Astrocyte (in vitro differentiated cells and primary cell): ENCODE data around the gene CCND2. TPM values are rescaled to one million over a fixed set of nuclear protein-coding genes. Genes with fewer than 3 reads are reported as not detected.
"Not testable (repeated sequence)": the region's sequence is repeated elsewhere in the genome, so short reads cannot be mapped to it uniquely, and the experiment has no call there.

ENCODE experiments used
- DNase-seq: peaks from one replicate; pipeline ENCODE4 v3.0.0-alpha.2; 2010; ENCODE audit warnings: low read depth
- FAIRE-seq: peaks from 2 replicates; lab custom pipeline; 2011; peaks lifted over from hg19 to GRCh38; lab: Jason Lieb, UNC
- H2AFZ ChIP-seq: 2 replicates; pipeline ENCODE4 v1.6.0; 2012; ENCODE audit warnings: low read depth, low read length, inconsistent platforms
- H3K27ac ChIP-seq: 2 replicates; pipeline ENCODE4 v1.5.1; 2011; ENCODE audit warnings: low read depth, low read length, inconsistent platforms
- H3K27me3 ChIP-seq: 2 replicates; pipeline ENCODE4 v1.6.0; 2011; ENCODE audit warnings: low read length, inconsistent platforms; ENCODE audit not compliant: insufficient read depth
- H3K36me3 ChIP-seq: 2 replicates; pipeline ENCODE4 v1.5.1; 2011; ENCODE audit warnings: low read length, inconsistent platforms; ENCODE audit not compliant: insufficient read depth
- H3K4me1 ChIP-seq: 2 replicates; pipeline ENCODE4 v1.5.1; 2011; ENCODE audit warnings: low read length, inconsistent platforms; ENCODE audit not compliant: insufficient read depth
- H3K4me2 ChIP-seq: 2 replicates; pipeline ENCODE4 v1.6.0; 2012; ENCODE audit warnings: low read length, inconsistent platforms
- H3K4me3 ChIP-seq: 2 replicates; pipeline ENCODE4 v1.5.1; 2011; ENCODE audit warnings: low read depth, mild to moderate bottlenecking, low read length, inconsistent platforms; ENCODE audit not compliant: insufficient read depth
- H3K79me2 ChIP-seq: 2 replicates; pipeline ENCODE4 v1.6.0; 2012; ENCODE audit warnings: mild to moderate bottlenecking, low read length, inconsistent platforms; ENCODE audit not compliant: insufficient read depth
- H3K9ac ChIP-seq: 2 replicates; pipeline ENCODE4 v1.6.0; 2012; ENCODE audit warnings: mild to moderate bottlenecking, low read length, inconsistent platforms
- H3K9me3 ChIP-seq: 2 replicates; pipeline ENCODE4 v1.5.1; 2012; ENCODE audit warnings: low read depth, mild to moderate bottlenecking, low read length, inconsistent platforms; ENCODE audit not compliant: insufficient read depth
- H4K20me1 ChIP-seq: 2 replicates; pipeline ENCODE4 v1.6.0; 2012; ENCODE audit warnings: low read length, inconsistent platforms; ENCODE audit not compliant: insufficient read depth
- H3K27ac Mint-ChIP-seq: one replicate; pipeline ENCODE4 v1.8.0; 2021; ENCODE audit warnings: mild to moderate bottlenecking, mixed read lengths; ENCODE audit not compliant: unreplicated experiment
- H3K27me3 Mint-ChIP-seq: one replicate; pipeline ENCODE4 v1.8.0; 2021; ENCODE audit warnings: low read depth, mixed read lengths; ENCODE audit not compliant: unreplicated experiment
- H3K36me3 Mint-ChIP-seq: one replicate; pipeline ENCODE4 v1.8.0; 2021; ENCODE audit warnings: low read depth, mixed read lengths; ENCODE audit not compliant: unreplicated experiment
- H3K4me1 Mint-ChIP-seq: one replicate; pipeline ENCODE4 v1.8.0; 2021; ENCODE audit warnings: low read depth, mixed read lengths; ENCODE audit not compliant: unreplicated experiment
- H3K4me3 Mint-ChIP-seq: one replicate; pipeline ENCODE4 v1.8.0; 2021; ENCODE audit warnings: mild to moderate bottlenecking, moderate library complexity, mixed read lengths; ENCODE audit not compliant: unreplicated experiment
- H3K9me3 Mint-ChIP-seq: one replicate; pipeline ENCODE4 v1.8.0; 2021; ENCODE audit warnings: mild to moderate bottlenecking, mixed read lengths; ENCODE audit not compliant: unreplicated experiment
- EZH2 ChIP-seq: IDR thresholded peaks from 2 replicates; pipeline ENCODE4 v1.6.1; 2012; ENCODE audit warnings: mild to moderate bottlenecking, low read length, inconsistent platforms; ENCODE audit not compliant: insufficient read depth
- total RNA-seq: library from RNA; stranded (reverse); gene quantifications from 2 replicates; pipeline ENCODE4 v1.2.1, GENCODE V29; 2021
- TF ChIP-seq, protein P1 (sequence below): IDR thresholded peaks from 2 replicates; pipeline ENCODE4 v1.5.1; 2011; ENCODE audit warnings: low read depth, mild to moderate bottlenecking, inconsistent platforms, low read length, moderate library complexity; ENCODE audit not compliant: insufficient read depth

CCND2 gene
- total RNA-seq, 1 donor from 2014 or later: 726 TPM

- DNase-seq (no peak), FAIRE-seq (no peak)
- Mint-ChIP-seq H3K27ac (no peak overlapping the region), H3K4me1 (peaks cover 4% of the 10 kb centered on the region), H3K4me3 (no peak overlapping the region), H3K9me3 (peaks cover 14% of the 10 kb centered on the region), H3K36me3 (no peaks in the 10 kb centered on the region), H3K27me3 (peaks cover 36% of the 10 kb centered on the region)
- no peaks in the 10 kb centered on the region for H3K27me3 ChIP-seq
- H3K4me3 ChIP-seq: no peak overlapping the region
- no peak for TF ChIP-seq EZH2
- TF ChIP-seq, protein P1, sequence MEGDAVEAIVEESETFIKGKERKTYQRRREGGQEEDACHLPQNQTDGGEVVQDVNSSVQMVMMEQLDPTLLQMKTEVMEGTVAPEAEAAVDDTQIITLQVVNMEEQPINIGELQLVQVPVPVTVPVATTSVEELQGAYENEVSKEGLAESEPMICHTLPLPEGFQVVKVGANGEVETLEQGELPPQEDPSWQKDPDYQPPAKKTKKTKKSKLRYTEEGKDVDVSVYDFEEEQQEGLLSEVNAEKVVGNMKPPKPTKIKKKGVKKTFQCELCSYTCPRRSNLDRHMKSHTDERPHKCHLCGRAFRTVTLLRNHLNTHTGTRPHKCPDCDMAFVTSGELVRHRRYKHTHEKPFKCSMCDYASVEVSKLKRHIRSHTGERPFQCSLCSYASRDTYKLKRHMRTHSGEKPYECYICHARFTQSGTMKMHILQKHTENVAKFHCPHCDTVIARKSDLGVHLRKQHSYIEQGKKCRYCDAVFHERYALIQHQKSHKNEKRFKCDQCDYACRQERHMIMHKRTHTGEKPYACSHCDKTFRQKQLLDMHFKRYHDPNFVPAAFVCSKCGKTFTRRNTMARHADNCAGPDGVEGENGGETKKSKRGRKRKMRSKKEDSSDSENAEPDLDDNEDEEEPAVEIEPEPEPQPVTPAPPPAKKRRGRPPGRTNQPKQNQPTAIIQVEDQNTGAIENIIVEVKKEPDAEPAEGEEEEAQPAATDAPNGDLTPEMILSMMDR: no peak
- no peaks in the 10 kb centered on the region for H3K4me1 ChIP-seq
- no peak overlapping the region for H3K9ac ChIP-seq
- no peak overlapping the region for H3K27ac ChIP-seq
- no peak overlapping the region for H2AFZ ChIP-seq
- no peaks in the 10 kb centered on the region for H3K36me3 ChIP-seq
- no peaks in the 10 kb centered on the region for H3K79me2 ChIP-seq
- H4K20me1 ChIP-seq: no peaks in the 10 kb centered on the region
- H3K4me2 ChIP-seq: no peak overlapping the region
- H3K9me3 ChIP-seq: peaks cover 5% of the 10 kb centered on the region
Measured at GRCh38 chr12:4242595-4242994, 31.0 kb upstream of the CCND2 start.

GRCh38 chr12:4243091-4243490, 30.5 kb upstream of the CCND2 start:
- Histone ChIP-seq H2AFZ (no peak overlapping the region), H3K79me2 (no peaks in the 10 kb centered on the region), H3K4me1 (no peaks in the 10 kb centered on the region), H4K20me1 (no peaks in the 10 kb centered on the region), H3K4me2 (no peak overlapping the region), H3K9ac (no peak overlapping the region), H3K36me3 (no peaks in the 10 kb centered on the region), H3K9me3 (peaks cover 5% of the 10 kb centered on the region), H3K27me3 (no peaks in the 10 kb centered on the region), H3K4me3 (no peak overlapping the region), H3K27ac (no peak overlapping the region)
- Mint-ChIP-seq H3K4me3 (no peak overlapping the region), H3K27me3 (peaks cover 36% of the 10 kb centered on the region), H3K36me3 (no peaks in the 10 kb centered on the region), H3K4me1 (peaks cover 4% of the 10 kb centered on the region), H3K27ac (no peak overlapping the region), H3K9me3 (peaks cover 12% of the 10 kb centered on the region)
- DNase-seq (no peak), FAIRE-seq (no peak)
- TF ChIP-seq, protein P1: no peak
- no peak for TF ChIP-seq EZH2

GRCh38 chr12:4243491-4244100, 30.0 kb upstream of the CCND2 start:
- not testable (repeated sequence) for FAIRE-seq, H3K9me3 Mint-ChIP-seq, H3K27ac ChIP-seq, H3K4me3 ChIP-seq, DNase-seq, H3K9ac ChIP-seq, H3K27me3 ChIP-seq, H3K9me3 ChIP-seq, H3K79me2 ChIP-seq, H3K4me1 Mint-ChIP-seq, H4K20me1 ChIP-seq, H3K4me2 ChIP-seq, H3K36me3 ChIP-seq, H2AFZ ChIP-seq, H3K27ac Mint-ChIP-seq, H3K36me3 Mint-ChIP-seq, H3K4me3 Mint-ChIP-seq, H3K4me1 ChIP-seq
- H3K27me3 Mint-ChIP-seq: peaks cover 36% of the 10 kb centered on the region
